Lower leg skin (tissue), 4 donors: ENCODE results near the gene PDSS2. TPM values are rescaled to one million over a fixed set of nuclear protein-coding genes. Genes with fewer than 3 reads are reported as not detected.

Experiments
- DNase-seq, 2 donors: peaks; one replicate each; pipeline ENCODE4 v3.0.0-alpha.2; 2019; ENCODE audit warnings: low spot score in 2 of 2
- H3K4me3 ChIP-seq: fragments of 200-600 bp; sonication (generic); 2 replicates; pipeline ENCODE4 v1.5.1; 2017; ENCODE audit warnings: mild to moderate bottlenecking, low read depth; ENCODE audit not compliant: poor library complexity, severe bottlenecking
- POLR2A ChIP-seq, 2 donors: fragments of 450-650 bp; IDR thresholded peaks; one replicate each; pipeline ENCODE4 v1.6.1; 2016 to 2017; ENCODE audit warnings: antibody characterized with exemption in 2 of 2, mild to moderate bottlenecking in 1 of 2, moderate library complexity in 1 of 2
- WGBS, 2 donors: methylation state at CpG; one replicate each; pipeline ENCODE4 v1.1.5; 2018; 5-methylcytosine and 5-hydroxymethylcytosine counted together
- intact Hi-C: fragments of 100-400 bp; cut with DNase I; formaldehyde crosslinking; loops from one replicate; pipeline ENCODE4 v1.15.0; 2023; ENCODE audit warnings: low total_unique reads
- total RNA-seq, 4 donors: library from RNA; depleted of rRNA; stranded (reverse); fragments of >200 nt; gene quantifications; one replicate each; pipeline ENCODE4 v1.1.0, GENCODE V29; 2016
- TF ChIP-seq, protein P1 (sequence below), 3 donors: fragments of 450-650 bp; IDR thresholded peaks; one replicate each; pipeline ENCODE4 v1.5.1; 2016; ENCODE audit warnings: antibody characterized with exemption in 3 of 3, mild to moderate bottlenecking in 3 of 3, moderate library complexity in 2 of 3

Gene PDSS2
- total RNA-seq, 4 donors from 2014 or later, result 6.9 to 14.8 (median 11.4) TPM

DNA sequence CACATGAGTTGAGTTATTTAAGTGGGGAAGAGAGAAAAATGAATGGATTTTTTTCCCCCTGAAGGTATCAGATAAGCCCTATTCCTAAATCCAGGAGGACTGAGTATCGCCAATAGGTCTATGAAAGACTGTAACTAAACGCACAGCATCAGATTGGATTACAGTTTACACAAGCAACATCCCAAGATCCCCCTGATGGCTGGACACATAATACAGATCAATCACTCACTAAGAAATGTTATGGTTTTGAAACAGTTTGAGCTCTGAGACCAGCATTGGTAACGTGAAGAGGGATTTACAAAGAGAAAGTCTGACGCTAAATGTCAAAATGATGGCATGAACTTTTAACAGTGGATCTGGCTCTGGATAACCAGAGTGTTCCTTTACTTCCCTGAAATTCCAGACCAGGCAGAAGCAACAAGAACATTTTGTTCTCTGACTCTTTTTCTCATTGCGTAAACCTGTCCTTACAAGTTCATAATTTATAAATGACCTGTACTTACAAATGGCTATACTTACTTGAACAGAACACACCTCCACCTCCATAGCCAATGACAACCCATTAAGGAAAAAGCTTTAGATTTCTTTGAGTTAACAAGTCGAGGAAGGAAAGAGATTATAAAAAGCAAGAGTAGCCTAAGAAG lies 212.3 kb downstream of the PDSS2 start:
- H3K4me3 ChIP-seq, result no peak overlapping the region
- intact Hi-C loops, result no loop called here
- TF ChIP-seq, protein P1, sequence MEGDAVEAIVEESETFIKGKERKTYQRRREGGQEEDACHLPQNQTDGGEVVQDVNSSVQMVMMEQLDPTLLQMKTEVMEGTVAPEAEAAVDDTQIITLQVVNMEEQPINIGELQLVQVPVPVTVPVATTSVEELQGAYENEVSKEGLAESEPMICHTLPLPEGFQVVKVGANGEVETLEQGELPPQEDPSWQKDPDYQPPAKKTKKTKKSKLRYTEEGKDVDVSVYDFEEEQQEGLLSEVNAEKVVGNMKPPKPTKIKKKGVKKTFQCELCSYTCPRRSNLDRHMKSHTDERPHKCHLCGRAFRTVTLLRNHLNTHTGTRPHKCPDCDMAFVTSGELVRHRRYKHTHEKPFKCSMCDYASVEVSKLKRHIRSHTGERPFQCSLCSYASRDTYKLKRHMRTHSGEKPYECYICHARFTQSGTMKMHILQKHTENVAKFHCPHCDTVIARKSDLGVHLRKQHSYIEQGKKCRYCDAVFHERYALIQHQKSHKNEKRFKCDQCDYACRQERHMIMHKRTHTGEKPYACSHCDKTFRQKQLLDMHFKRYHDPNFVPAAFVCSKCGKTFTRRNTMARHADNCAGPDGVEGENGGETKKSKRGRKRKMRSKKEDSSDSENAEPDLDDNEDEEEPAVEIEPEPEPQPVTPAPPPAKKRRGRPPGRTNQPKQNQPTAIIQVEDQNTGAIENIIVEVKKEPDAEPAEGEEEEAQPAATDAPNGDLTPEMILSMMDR (IDR thresholded peaks at IDR 0.05), result no peak
- WGBS, 2 donors, result 72 to 75% methylated on average over 6 of the region's 6 CpGs
- no peak for DNase-seq

DNA sequence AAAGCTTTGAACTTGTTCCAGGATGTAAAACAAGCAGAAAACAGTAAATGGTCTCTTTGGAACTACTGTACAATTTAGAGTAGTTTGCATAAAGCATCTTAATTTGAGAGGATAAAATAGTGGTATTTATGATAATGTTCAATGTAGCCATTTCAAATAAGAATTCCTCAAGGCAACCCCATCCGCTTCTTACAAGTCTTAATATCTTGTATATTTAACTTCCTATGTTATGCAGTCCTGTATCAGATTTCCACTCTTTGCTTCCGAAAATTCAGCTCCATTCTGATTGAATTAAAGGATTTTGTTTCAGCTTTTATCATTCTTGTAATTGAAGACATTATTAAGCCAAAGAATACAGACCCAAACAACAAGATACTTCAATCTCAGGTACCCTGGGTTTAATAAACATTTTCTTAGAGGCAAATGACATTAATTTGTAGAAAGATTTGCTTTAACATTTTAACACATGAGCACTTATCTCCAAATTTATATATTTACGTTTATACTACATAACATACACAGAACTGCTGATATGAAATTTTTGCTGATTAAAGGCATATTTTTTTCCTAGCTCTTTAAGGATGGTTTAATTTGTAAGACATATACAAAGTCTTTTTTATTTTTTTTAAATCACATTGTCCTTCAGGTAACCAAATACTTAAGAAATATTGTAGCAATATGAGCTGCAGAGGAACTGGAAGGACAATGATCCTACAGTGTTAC lies 213.0 kb downstream of the PDSS2 start:
- no peak overlapping the region for H3K4me3 ChIP-seq
- 88 to 90% methylated on average over 3 of the region's 3 CpGs for WGBS, 2 donors
- intact Hi-C loops, result no loop called here

DNA sequence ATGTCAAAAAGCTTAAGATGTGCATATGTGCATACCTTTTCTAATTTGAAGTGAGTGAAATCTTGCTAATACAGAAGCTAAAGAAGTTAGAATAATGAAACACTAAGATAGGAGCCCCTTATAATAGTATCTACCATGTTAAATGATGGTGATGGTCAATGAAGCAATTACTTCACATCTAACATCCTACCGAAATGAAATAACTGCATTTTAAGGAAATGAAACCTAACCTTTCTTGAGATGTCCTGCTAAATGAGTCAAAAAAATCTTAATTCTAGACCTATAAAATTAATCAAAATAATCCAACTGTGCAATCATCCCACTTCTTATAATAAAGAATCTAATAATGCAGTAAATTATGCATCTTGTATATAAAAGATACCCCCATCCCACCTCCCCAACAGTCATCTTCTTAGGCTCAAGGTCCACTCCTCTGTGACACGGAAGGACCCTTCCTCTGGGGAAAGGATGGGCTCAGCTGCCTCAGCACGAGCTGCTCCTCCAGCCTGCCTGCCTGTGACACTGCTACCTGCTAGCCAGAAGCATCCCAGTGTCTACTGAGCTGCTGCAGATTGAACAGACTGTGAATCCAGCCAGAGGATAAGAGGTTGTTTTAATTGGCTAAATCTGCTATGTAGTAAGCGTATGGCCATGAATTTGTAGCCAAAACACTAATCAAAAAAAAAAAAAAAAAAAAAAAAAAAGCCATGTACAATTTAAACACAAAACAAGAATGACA lies 214.5 kb downstream of the PDSS2 start:
- intact Hi-C loops, result no loop called here
- WGBS, 2 donors, result 76 to 88% methylated on average over 4 of the region's 4 CpGs
- DNase-seq, result no peak

More for the DNA sequence above, 213.0 kb downstream of the PDSS2 start:
- TF ChIP-seq, protein P1 (IDR thresholded peaks at IDR 0.05), result no peak
- DNase-seq, result no peak

DNA sequence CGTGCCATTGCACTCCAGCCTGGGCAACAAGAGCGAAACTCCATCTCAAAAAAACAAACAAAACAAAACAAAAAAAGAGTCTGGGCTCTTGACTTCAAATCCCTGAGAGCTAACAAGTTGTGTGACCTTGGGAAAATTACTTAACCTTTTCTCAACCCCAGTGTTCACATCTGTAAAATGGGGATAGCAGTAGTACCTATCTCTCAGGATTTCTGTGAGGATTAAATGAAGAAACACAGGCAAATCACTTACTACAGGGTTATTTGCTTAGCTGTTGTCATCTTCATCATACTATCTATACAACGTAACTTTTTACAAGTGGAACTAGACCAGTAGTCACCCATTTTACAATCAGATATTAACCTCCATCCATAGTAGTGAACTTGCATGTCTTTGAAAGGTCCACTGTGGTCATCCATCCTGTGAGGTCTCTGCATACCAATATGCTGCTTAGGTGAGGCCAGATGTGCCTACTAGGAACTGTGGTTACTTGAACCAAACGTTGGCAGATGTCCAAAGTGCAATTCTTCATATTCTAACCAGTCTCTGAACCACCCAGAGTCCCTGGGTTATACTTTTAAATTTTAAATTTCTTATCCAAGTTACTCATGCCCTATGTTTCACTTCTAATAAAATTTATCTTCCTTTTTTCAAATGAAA lies 215.2 kb downstream of the PDSS2 start:
- WGBS, 2 donors, result 86 to 89% methylated on average over 4 of the region's 4 CpGs
- no peak overlapping the region for H3K4me3 ChIP-seq
- TF ChIP-seq, protein P1 (IDR thresholded peaks at IDR 0.05), result no peak
- no peak for TF ChIP-seq POLR2A (IDR thresholded peaks at IDR 0.05)
- intact Hi-C loops, result no loop called here
- DNase-seq, result no peak

More for the DNA sequence above, 214.5 kb downstream of the PDSS2 start:
- no peak for TF ChIP-seq POLR2A (IDR thresholded peaks at IDR 0.05)
- TF ChIP-seq, protein P1 (IDR thresholded peaks at IDR 0.05), result no peak
- no peak overlapping the region for H3K4me3 ChIP-seq

DNA sequence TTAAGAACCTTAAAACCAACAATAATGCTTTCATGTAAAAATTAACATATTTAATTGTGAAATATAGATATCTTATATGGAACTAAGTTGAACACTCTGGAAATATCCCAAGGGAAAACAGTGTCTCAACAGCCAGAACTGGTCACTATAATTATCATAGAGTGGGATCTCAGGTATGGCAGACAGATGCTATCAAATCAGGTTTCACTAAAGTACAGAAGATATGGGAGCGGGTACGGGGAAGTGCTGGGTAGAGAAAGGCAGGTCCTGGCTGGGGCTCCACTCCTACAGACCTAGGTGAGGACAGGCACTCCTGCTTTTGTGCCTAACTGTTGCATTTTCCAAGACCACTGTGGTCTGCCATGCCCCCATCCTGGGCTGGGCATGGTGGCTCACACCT lies 215.9 kb downstream of the PDSS2 start:
- no peak for TF ChIP-seq POLR2A (IDR thresholded peaks at IDR 0.05)
- TF ChIP-seq, protein P1 (IDR thresholded peaks at IDR 0.05), result no peak
- H3K4me3 ChIP-seq, result no peak overlapping the region
- no peak for DNase-seq
- 94 to 95% methylated on average over 2 of the region's 2 CpGs for WGBS, 2 donors
- intact Hi-C loops, result no loop called here
